Measurements from ENCODE around the gene PRKAG1.

Gene PRKAG1

DNA sequence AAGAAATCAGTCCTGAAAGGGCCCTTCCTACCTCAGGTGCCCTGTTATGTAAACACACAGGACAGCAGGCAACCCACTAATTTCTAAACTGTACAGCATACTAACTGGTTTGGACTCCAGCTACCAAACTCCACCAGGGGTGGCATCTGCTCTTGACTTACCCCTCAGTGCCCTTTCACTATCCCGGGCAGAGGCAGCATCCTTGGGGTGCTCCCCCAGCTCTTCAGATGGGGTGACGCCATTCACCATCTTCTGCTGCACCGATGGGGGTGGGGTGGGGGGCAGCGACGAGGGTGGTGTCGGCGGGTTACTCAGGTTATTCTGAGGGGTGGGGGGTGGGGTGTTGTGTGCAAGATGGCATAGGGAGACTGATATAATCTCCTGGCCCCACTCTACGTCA lies 11.5 kb upstream of the PRKAG1 start:
- DNase-seq: no peak

DNA sequence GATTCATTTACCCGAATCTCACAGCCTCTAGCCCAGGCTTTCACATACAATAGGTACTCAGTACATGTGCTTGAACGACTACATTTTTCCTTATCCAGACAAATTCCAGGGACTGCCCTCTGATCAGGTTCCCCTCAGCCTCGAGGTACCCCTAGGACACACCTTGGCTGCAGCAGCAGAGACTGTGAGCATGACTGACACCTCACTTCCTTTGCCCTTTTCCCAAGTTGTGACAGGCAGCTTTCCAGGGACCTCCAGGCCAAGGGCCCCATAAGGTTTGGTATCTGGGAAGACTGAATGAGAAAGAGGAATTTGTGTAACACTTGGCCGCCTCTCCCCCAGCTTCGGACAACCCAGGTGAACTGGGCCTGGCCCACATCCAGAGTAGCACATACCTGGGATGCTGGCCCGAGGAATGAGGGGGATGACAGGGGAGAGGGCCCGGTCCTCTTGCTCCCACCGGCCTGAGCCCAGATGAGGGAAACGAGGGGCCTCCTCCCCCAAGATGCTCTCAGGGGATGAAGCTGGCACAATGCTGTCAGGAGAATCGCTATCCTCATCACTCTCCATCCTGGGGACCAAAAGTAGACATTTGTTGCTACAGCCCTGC lies 10.2 kb upstream of the PRKAG1 start:
- no peak for DNase-seq

DNA sequence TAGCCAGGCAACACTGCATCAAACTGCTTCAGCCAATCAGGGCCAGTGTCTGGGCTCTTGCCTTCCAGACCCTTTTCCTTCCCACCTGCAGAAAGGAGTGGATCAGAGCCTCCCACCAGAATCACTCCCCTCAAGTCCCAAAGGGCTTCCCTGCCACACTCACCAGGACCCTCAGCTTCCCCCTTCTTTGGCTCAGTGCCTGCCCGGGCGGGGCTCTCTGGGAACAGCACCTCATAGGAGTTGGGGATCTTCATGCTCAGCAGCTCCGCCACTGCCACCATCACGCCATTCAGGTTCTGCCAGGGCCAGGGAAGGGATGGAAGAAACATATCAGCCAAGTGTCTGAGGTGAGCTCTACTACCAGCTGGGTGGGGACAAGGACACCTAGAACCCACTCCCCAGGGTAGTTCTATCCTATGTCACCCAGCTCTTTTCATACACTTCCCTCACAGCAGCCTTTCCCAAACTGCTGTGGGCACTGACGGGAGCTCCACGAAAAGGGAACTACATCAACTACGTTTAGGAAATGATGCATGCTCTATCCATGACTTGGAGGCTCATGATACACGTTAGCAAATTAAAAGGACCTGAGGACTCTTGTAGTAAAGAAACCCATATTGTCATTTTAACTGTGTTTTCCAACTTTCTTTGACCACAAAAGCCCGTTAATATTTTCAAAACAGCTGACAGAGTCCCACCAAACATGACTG lies 9.4 kb upstream of the PRKAG1 start:
- DNase-seq: no peak

DNA sequence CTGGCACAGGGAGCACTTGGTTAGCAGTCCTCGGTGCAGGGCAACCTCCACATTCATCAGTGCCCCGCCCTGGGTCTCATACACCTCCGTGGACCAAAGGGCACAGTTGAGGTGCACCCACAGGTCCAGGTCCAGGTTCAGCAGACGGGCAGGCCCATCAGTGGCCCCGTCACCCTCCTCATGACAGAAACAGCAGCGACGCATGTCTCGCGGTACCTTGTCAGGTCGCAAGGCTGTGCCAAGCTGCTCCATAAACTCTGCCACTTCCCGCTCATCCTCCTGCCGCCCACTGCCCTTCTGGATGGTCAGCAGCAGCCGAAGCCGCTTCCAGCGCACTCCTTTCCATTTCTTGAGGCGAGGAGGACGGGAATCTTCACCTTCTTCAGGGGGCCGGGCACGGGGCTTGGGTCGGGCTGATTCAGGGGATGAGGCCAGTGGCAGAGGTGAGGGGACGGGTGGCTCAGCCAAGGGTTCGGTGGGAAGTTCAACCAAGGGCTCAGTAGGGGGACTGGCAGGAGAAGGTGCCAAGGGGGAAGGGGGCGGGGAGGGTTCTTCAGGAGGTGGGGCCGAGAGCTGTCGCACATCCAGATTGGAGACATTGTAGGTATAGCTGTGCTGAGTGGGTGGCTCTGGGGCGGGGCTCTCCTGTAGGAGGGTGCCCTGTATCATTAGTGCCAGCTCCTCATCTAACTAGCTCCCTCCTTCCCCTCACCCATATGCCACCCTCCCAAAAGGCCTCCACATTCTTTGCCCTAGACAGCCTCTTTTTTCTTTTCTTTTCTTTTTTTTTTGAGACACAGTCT lies 8.3 kb upstream of the PRKAG1 start:
- DNase-seq: no peak

DNA sequence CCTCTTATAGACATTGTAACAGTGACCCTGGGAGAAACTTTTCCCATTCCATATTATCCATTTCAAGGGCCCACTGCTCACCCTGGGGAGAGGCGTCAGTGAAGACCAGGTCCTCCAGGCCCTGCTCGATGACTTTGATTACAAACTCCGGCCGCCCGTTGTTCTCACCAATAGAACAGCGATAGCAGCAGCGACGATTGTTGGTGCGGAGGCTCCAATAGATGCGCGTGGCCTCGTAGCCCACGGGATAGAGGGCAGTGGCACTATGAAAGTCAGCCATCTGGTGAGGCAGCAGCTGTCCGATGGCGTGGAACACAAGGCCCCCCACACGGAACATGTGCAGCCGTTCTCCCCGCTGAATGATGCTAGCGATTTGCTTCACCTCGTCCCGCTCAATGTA lies 7.5 kb upstream of the PRKAG1 start:
- no peak for DNase-seq

DNA sequence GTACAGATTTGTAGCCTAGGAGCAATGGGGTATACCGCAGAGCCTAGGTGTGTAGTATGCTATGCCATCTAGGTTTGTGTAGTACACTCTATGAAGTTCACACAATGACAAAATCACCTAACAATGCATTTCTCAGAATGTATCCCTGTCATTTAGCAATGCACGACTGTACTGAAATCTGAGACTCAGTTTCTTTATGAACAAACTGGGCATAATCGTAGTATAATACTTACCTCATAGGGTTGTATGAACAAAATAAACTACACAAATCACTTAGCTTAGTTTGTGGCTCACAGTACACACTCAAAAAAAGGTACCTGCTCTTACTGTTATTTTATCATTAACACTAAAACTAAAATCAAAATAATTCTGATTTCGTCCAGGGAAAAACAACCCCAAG lies 6.9 kb upstream of the PRKAG1 start:
- DNase-seq: no peak

DNA sequence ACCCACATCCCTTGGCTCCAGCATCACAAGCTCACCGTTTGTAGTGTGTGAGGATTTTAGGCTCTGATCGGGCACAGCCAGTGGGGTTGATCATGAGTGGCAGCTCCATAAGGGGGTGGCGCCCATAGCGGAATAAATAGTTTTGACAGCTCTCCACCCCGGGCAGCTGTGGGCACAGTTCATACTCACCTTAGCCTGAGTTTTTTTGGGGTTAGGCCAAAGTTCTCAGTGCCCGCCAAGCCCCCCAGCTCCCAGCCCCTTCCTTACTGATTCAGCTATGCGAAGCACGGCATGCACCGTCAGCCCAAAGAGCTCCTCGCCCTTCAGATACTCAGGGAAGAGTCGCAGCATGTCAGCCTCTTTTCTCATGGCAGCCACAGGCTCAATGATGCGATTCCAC lies 6.0 kb upstream of the PRKAG1 start:
- DNase-seq: no peak

DNA sequence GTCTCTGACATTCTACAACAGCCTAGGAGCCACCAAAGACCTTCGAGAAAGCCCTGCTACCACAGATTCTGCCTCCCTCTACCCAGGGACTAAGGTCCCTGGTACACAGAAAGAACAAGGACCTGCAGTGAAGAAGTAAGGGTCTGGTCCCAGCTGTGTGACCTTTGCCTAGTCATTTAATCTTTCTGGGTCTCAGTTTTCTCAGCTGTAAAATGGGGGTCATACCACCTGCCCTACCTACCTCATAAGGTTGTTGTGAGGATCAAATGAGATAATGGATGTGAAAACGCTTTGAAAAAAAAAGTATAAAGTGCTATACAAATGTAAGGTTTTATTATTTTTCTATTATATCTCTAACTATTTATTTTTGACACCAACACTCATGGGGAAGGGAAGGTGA lies 5.2 kb upstream of the PRKAG1 start:
- DNase-seq: no peak

DNA sequence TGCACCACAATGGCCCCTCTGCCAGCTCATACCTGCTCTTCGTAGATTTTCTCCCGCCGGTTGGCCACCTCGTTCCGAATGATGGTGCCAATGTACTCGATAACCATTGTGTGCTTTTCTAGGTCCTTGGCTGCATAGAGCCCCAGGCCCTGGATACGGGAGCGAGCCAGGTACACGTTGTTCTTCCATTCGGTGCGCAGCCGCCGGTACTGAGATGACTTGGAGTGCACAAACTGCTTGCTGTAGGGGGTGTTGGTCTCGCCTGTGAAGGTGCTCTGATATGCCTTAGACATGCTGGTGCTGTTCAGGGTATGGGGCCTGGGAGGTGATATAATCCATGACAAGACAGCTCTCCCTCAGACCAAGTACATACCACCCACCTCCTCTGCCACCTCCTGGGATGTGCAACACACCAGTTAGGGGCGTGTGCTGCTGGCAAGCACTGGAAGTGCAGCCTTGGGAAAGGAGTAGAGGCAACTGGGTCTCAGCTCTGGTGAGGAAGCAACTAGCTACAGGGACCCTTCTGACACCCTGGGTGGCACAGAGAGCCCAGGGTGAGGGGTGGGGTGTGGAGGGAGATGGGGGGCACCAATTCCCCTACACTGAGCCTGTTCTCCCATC lies 4.1 kb upstream of the PRKAG1 start:
- no peak for DNase-seq

DNA sequence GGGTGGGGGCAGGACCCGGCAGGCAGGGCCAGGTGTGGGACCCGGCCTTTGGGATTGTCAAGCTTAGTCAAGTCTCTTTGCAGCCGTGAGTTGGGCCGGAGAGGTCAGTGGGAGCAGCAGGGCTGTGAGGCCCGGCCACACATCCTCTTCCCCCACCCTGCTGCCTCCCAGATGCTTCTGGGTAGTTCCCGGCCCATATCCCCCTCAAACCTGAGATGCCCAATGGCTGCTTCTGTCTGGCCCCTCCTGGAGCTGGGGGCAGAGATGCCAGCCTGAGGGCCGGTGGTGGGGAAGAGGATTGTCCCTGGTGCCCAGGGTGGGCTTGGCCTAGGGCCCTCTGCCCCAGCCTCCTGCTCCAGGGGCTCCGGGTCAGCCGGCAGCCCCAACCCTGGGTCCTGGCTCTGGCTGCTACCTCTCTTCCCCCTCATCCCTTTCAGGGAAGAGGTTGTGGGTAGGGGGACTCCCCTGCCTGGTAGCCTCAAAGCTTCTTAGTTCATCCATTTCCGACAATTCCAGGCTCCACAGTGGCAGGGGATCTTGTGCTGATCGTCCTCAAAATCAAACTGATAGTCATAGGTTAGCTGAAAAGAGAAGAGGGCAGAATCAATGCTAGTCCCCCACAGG lies 2.8 kb upstream of the PRKAG1 start:
- no peak for DNase-seq

DNA sequence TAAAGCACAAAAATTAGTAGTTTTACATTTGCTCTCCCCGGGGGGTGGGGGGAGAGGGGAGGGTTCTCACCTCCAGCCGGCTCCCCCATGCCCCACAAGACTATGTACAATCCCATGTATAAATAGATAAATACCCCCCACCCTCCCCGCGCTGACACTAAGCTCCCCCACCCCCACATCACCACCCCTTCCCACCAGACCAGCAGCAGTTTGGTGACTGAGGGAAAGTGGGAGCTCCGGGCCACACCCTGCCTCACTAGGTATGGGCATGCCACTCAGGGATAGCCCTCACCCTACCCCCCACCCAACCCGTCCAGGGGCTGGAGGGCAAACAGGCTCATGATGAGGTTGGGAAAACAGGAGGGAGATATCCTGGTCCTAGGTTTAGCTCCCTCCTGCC lies 1.9 kb upstream of the PRKAG1 start:
- DNase-seq: no peak

DNA sequence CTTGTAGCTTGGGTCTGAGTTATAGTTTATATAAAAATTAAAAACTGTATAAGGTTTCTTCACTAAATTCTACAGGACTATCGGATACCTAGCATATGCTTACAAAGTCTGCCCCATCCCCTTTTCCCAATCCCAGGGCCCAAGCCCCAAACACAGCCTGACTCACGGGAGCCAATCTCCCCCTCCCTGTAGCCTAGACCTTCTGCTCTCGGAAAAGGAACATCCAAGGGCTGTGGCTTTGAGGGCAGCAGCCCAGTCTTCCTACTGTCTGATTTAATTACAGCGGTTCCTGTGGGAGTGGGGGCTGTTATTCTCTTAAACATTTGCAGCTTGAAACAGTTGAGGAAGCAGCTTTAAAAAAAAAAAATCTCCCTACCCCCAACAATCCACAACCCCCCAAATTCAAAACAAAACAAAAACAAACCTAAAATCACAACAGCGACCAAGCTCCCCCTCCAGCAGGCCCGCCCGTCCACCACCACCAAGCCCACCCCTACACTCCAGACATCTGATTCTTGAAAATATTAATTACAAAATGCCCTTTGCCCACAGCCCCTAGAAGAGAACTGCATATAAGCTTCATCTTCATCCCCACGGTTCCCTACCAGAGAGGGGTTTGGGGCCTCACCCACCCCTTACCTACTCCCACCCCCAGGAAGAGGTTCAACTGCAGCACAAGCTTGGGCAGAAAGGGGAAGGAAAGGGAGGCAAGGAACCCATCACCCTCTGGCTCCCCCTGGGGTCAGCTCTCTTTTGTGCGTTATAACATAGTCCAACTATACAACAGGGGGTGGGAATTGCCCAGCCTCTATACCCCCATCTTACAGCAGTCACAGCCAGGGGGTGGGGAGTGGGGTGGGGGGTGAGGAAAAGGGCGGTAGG lies 1.1 kb upstream of the PRKAG1 start:
- DNase-seq: no peak

DNA sequence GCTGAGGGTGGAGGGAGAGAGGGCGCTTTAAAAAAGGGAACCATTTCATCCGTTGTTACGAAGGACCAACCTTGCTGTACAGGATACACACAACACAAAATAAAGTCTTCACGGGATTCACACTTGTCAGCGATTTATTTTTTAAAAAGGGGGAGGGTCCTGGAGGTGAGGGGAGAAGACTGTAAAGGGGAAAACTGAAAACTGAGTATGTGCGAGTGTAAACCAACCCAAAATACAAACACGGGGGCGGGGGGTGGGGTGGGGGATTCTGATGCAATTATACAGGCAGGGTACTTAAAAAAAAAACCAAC lies 499 bp upstream of the PRKAG1 start:
- no peak for DNase-seq

DNA sequence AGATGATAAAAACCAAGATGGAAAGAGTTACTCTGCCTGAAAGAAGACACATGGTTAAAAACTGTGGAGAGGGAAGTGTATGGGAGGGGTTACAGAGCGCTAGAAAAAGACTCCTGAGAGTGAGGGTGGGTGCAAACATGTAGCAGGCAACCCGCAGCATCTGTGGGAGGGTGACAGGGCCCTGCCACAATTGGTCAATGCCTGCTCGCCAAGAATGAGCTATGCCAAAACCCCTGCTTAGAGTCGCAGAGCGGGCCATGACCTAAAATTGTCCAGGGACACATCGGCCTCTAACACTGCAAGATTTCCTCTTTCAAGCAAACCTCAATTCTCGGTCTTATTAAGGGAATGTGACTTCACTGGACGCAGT lies 700 bp downstream of the PRKAG1 start:
- no peak for DNase-seq

DNA sequence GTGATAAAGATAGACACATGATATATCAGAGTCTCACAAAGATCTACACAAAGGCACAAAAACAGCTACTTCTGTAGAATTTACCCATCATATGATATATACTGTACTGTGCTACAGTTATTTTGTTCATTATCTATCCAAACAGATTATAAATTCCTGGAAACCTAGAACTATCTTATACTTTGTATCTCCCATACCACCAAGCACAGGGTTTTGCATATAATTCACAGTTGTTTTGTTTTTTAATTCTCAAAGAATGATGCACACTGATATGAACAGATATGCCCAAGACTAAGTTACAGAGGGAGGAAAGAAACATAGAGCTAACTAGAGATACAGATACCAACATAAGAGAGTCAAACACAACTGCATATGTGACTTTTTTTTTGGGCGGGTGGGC lies 3.4 kb downstream of the PRKAG1 start:
- DNase-seq: no peak

DNA sequence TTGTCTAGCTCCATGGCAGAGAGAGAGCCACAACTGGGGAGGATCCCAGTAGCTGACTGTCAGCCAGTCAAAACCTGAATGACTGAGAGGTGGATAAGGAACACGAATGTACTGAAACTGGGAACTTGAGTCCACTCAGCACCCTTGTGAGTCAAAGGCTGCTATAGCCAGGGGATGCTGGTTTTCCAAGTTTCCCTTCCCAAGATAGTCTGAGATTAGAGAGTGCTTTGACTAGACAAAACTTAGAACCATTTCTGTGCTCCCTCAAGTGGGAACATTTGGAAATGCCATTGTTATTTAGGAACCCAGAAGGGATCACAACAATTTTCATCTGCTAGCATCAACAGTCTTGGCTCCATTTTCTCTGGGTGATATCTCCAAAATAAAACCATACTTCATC lies 4.0 kb downstream of the PRKAG1 start:
- no peak for DNase-seq

DNA sequence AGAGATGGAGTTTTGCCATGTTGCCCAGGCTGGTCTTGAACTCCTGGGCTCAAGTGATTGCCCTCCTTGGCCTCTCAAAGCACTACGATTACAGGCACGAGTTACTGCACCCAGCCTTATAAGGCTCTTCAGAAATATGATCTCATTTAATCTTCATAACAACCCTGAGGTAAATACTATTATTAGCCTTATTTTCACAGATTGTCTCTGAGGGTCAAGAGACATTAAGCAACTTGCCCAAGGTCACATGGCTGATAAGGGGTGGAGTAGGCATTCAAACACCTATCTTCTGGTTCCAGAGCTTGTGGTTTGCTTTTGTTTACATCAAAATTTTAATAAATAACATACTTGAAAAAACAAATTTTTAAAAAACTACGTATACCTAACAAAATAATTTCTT lies 5.1 kb downstream of the PRKAG1 start:
- DNase-seq: no peak

DNA sequence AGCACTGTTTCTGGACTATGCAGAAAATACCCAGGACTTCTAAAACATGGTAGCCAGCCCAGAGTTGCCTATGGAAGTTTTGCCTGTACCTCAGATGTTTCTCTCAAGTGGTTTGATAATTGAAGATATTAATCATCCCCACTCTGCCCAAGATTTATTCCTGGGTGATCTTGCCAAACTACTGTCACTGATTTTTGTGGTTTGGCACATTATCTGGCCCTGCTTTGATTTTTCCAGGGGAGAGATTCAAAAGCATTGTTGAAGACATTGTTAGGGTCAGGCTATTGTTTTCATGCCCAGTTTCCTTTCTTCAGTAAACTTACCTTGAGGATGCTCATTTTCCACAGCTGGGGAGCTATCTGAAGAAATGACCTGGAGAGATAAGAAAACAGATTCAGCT lies 5.8 kb downstream of the PRKAG1 start:
- no peak for DNase-seq

DNA sequence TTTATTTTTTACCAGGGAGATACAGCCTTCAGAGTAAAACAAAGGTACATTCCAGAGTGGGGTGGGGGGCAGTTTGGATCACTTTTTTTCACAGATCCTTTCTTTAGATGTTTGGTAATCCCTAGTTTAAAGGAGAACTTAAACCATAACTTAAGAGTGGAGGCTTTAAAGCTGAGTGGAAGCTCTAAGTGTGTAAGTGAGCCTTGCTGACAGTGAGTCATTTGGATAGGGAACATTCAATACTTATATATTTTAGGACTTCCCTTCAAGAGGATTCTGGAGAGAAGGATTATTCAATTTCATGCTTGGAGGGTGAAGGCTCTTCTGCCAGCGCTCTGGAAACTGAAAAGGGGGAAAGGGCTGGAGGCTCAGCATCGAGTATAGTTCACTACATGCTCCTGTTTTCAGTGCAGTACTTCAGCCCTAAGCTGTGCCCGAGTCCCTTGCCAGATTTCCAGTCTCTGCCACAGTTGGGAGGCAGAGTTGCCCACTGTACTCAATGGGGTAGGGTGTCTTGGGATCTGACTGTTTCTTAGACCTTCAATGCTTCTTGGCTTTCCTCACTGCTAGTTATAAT lies 8.4 kb downstream of the PRKAG1 start:
- DNase-seq: no peak

DNA sequence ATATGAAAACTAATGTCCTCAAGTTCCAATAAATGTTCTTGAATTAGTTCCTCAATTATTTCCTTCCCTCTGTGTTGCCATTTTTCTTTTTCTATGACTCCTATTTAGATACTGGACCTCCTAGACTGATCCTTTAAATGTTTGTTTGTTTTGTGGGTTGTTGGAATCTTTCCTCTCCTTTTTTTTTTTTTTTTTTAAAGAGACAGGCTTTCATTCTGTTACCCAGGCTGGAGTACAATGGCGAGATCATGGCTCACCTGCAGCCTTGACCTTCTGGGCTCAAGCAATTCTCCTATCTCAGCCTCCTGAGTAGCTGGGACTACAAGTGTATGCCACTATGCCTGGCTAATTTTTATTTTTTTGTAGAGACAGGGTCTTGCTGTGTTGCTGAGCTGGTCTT lies 9.6 kb downstream of the PRKAG1 start:
- no peak for DNase-seq

DNA sequence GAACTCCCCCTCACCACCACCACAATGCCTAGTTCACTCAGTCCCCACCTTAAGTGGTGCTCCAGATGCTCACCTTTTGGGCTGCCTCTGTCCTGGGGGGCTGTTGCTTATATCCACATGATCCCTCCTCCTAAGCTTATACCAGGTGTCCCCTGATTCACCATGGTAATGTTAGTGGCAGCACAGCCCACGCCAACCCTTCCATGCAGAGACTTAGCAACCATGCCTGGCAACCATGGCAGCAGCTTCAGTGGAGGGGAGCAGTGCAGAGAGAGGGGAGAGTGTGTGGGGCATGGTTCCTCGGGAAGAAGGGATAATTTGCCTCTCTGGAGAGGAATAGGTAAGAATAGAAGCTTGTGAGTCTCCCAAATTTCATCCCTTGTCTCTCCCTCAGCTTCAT lies 18.2 kb downstream of the PRKAG1 start:
- DNase-seq: no peak
